Urinary bladder (tissue), 4 donors: ENCODE results near the gene EXOC4. TPM values are rescaled to one million over a fixed set of nuclear protein-coding genes. Genes with fewer than 3 reads are reported as not detected.
"Not testable (repeated sequence)": the region's sequence is repeated elsewhere in the genome, so short reads cannot be mapped to it uniquely, and the experiment has no call there.

Experiments used
- DNase-seq: peaks from one replicate; pipeline ENCODE4 v3.0.0-alpha.2; 2015; ENCODE audit errors: extremely low spot score
- H3K27ac ChIP-seq: one replicate; pipeline ENCODE4 v1.5.1; 2013; ENCODE audit warnings: low read depth, mild to moderate bottlenecking, moderate library complexity
- H3K36me3 ChIP-seq: one replicate; pipeline ENCODE4 v1.6.1; 2013; ENCODE audit warnings: mild to moderate bottlenecking, moderate library complexity; ENCODE audit not compliant: insufficient read depth
- H3K4me1 ChIP-seq: one replicate; pipeline ENCODE4 v1.6.1; 2013; ENCODE audit warnings: mild to moderate bottlenecking, moderate library complexity; ENCODE audit not compliant: insufficient read depth
- H3K4me3 ChIP-seq: one replicate; pipeline ENCODE4 v1.5.1; 2013; ENCODE audit warnings: low read depth, low read length
- WGBS: extraction: QIAGEN DNeasy Blood & Tissue Kit; methylation state at CpG from one replicate; pipeline ENCODE4 v1.1.7; 2013; 5-methylcytosine and 5-hydroxymethylcytosine counted together
- polyA plus RNA-seq: library from polyadenylated mRNA; stranded (reverse); fragments of 200-250 nt; gene quantifications from one replicate; pipeline ENCODE4 v1.2.3, GENCODE V29; 2013
- total RNA-seq: library from RNA; depleted of rRNA; stranded (reverse); fragments of >200 nt; gene quantifications from one replicate; pipeline ENCODE4 v1.2.3, GENCODE V29; 2014
- donor health status: healthy with polysubstance abuse.
- donor health status: healthy.

EXOC4 gene
- total and polyA plus RNA-seq, 2 donors, result 31.0 to 163 TPM

- WGBS, result 5% methylated on average over 7 of the region's 7 CpGs
- H3K27ac ChIP-seq, result no peak overlapping the region
- no peak for DNase-seq
Observed at GRCh38 chr7:133253519-133253875, 619 bp downstream of the EXOC4 start.

DNA sequence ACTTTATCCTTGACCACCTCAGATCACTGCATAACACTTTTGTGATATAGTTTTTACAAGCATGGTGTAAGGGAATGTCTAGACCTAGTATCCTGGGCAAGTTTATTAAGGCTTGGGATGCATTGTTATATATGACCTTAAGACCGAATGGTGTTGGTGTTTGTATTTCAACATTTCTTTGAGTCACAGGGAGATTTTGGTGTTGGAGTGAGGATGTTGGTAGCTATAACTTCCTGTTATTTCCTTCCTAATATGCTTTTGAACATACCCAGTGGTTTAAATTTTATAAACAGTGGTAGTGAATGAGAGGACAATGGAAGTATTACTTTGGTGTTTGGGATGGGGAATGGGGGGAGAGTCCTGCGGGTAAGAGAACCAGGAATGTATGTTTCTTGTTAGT, 2.6 kb downstream of the EXOC4 start:
- no peak for DNase-seq
- no peak overlapping the region for H3K27ac ChIP-seq
- H3K4me1 ChIP-seq, result no peaks in the 10 kb centered on the region
- WGBS, result 88% methylated on average over 2 of the region's 2 CpGs
- H3K36me3 ChIP-seq, result no peaks in the 10 kb centered on the region
- no peak overlapping the region for H3K4me3 ChIP-seq

More at GRCh38 chr7:133253519-133253875, 619 bp downstream of the EXOC4 start:
- Histone ChIP-seq H3K36me3 (no peaks in the 10 kb centered on the region), H3K4me3 (peak overlapping the region; percentile 95), H3K4me1 (no peaks in the 10 kb centered on the region)

GRCh38 chr7:133258174-133258573, 5.3 kb downstream of the EXOC4 start:
- no peak overlapping the region for H3K27ac ChIP-seq
- 85% methylated on average over 6 of the region's 6 CpGs for WGBS
- no peaks in the 10 kb centered on the region for H3K36me3 ChIP-seq
- DNase-seq, result no peak
- no peaks in the 10 kb centered on the region for H3K4me1 ChIP-seq
- H3K4me3 ChIP-seq, result no peak overlapping the region

GRCh38 chr7:133265821-133266220, 12.9 kb downstream of the EXOC4 start:
- H3K4me1 ChIP-seq, result no peaks in the 10 kb centered on the region
- H3K4me3 ChIP-seq, result no peak overlapping the region
- no peaks in the 10 kb centered on the region for H3K36me3 ChIP-seq
- no peak for DNase-seq
- no peak overlapping the region for H3K27ac ChIP-seq

DNA sequence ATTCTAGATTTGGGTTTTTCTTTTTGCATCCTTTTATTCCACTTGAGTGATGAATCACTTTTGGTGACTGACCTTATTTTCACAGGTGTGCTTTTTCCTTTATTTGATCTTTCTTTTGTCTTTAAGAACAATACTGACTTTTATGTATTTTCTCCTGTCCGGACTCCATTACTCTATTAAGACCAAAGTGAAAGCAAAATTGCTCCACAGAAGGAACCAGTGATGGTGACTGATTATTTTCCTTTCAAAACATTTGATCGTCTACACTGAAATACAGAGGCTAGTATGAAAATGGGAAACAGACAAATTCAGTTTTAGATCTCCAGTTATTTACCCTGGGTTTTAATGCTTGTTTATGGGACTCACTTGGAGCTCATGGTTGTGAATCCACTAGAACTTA, 15.5 kb downstream of the EXOC4 start:
- WGBS, result 78% methylated on average over 2 of the region's 2 CpGs
- no peak for DNase-seq
- H3K4me1 ChIP-seq, result no peaks in the 10 kb centered on the region
- no peak overlapping the region for H3K4me3 ChIP-seq
- H3K27ac ChIP-seq, result no peak overlapping the region
- H3K36me3 ChIP-seq, result no peaks in the 10 kb centered on the region

DNA sequence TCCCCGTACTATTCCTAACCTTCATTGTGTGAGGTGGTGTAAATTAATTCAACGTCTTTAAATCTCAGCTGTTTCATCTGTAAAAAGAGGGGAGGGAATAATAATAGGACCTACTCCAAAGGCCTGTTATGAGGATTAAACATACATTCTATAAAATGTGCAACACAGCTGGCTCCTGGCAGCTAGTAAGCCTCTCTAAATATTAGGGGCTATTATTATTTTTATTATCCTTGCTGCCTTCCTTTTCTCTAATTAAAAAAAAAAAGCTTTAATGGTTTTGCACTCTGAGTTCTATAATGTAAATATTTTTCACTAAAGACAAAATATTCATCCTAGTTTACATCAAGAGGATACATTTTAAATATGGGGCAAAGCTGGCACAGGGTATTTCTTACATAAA, 19.5 kb downstream of the EXOC4 start:
- no peak overlapping the region for H3K4me3 ChIP-seq
- H3K27ac ChIP-seq, result no peak overlapping the region
- 53% methylated on average over 2 of the region's 2 CpGs for WGBS
- no peaks in the 10 kb centered on the region for H3K4me1 ChIP-seq
- no peak for DNase-seq
- H3K36me3 ChIP-seq, result no peaks in the 10 kb centered on the region

DNA sequence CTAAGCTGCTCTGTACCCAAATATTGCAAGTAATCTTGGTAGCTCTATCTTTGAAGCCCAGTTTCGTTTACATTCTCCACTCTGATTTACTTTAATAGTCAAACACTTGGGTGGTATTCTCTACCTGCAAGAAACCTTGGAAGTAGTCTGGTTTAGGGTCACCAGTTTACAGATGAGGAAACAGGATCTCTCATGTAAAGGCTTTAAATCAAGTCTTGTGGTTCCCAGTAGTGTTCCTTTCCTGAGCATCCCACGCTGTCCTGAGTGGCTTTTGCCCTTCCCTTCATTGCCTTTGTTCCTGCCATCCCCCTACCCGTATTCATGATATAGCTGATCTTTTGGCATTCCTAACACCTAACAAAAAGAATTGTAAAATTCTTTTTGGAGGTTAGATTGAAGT, 20.3 kb downstream of the EXOC4 start:
- DNase-seq, result no peak
- 70% methylated on average over 3 of the region's 3 CpGs for WGBS
- H3K4me1 ChIP-seq, result no peaks in the 10 kb centered on the region
- no peaks in the 10 kb centered on the region for H3K36me3 ChIP-seq
- H3K27ac ChIP-seq, result no peak overlapping the region
- no peak overlapping the region for H3K4me3 ChIP-seq

- no peak overlapping the region for H3K27ac ChIP-seq
- no peaks in the 10 kb centered on the region for H3K36me3 ChIP-seq
- DNase-seq, result no peak
- no peak overlapping the region for H3K4me3 ChIP-seq
- no peaks in the 10 kb centered on the region for H3K4me1 ChIP-seq
- 100% methylated on average over 1 of the region's 1 CpG for WGBS
Observed at GRCh38 chr7:133274265-133274664, 21.4 kb downstream of the EXOC4 start.

DNA sequence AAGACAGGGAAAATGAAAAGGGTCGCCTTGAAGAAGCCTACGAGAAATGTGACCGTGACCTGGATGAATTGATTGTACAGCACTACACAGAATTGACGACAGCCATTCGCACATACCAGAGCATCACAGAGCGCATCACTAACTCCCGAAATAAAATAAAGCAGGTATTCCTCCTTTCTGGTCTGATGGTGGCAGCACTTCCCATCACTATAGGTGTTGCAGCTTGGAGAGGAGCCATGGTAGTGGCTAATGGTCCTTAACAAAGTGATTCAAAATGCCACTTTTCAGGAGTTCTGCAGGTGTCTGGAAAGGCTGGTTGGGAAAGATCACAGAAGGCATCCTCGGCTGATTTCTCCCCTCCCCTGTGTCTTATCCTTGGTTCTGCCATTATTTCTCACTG, 22.1 kb downstream of the EXOC4 start:
- H3K27ac ChIP-seq, result no peak overlapping the region
- H3K36me3 ChIP-seq, result no peaks in the 10 kb centered on the region
- H3K4me1 ChIP-seq, result no peaks in the 10 kb centered on the region
- WGBS, result 96% methylated on average over 8 of the region's 8 CpGs
- no peak overlapping the region for H3K4me3 ChIP-seq
- DNase-seq, result no peak

- H3K4me1 ChIP-seq, result no peaks in the 10 kb centered on the region
- WGBS, result 84% methylated on average over 3 of the region's 3 CpGs
- no peak for DNase-seq
- H3K36me3 ChIP-seq, result no peaks in the 10 kb centered on the region
- H3K27ac ChIP-seq, result no peak overlapping the region
- H3K4me3 ChIP-seq, result no peak overlapping the region
Observed at GRCh38 chr7:133275446-133276095, 22.7 kb downstream of the EXOC4 start.

DNA sequence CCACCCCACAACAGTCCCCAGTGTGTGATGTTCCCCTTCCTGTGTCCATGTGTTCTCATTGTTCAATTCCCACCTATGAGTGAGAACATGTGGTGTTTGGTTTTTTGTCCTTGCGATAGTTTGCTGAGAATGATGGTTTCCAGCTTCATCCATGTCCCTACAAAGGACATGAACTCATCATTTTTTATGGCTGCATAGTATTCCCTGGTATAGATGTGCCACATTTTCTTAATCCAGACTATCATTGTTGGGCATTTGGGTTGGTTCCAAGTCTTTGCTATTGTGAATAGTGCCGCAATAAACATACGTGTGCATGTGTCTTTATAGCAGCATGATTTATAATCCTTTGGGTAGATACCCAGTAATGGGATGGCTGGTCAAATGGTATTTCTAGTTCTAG, 26.1 kb downstream of the EXOC4 start:
- H3K27ac ChIP-seq, H3K4me3 ChIP-seq, DNase-seq, H3K4me1 ChIP-seq, H3K36me3 ChIP-seq: not testable (repeated sequence)
- 100% methylated on average over 2 of the region's 3 CpGs for WGBS

DNA sequence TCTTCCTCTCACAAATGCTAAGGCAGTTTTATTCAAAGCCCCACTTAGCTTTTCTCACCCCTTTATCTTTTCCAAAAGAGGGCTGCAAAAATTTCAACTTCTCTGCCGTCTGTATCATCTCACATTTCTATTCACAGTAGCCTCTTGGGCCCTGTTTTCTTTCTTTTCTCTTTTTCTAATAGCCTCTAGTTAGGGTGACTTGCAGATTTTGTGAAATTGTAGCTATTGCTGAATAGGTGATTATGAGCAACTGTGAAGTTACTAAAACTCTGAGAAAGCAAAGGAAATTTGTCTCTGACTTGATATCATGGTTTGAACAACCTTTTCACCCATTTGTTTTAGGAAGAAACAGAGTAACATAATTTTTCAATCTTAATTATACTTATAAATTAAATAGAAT, 29.2 kb downstream of the EXOC4 start:
- WGBS, result 83% methylated on average over 1 of the region's 1 CpG
- Histone ChIP-seq H3K36me3 (peaks cover 3% of the 10 kb centered on the region), H3K27ac (no peak overlapping the region), H3K4me3 (no peak overlapping the region), H3K4me1 (no peaks in the 10 kb centered on the region)
- DNase-seq, result no peak

- H3K4me1 ChIP-seq, result no peaks in the 10 kb centered on the region
- WGBS, result 88% methylated on average over 2 of the region's 2 CpGs
- no peak for DNase-seq
- peaks cover 3% of the 10 kb centered on the region for H3K36me3 ChIP-seq
- H3K4me3 ChIP-seq, result no peak overlapping the region
- H3K27ac ChIP-seq, result no peak overlapping the region
Observed at GRCh38 chr7:133284092-133284491, 31.2 kb downstream of the EXOC4 start.

DNA sequence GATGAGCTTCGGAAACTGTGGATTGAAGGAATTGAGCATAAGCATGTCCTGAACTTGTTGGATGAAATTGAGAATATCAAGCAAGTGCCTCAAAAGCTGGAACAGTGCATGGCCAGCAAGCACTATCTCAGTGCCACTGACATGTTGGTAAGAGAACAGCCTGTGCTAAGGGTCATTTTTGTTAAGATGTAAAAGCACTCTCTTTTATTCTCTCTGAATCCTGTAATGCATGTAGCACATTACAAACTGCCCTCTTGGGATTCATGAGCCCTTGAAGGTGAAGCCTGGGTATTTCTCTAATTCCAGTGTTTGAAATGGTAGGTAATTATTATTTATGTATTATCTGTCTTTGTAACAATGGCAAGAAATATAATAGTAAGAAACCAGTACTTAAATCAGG, 36.1 kb downstream of the EXOC4 start:
- 99% methylated on average over 1 of the region's 1 CpG for WGBS
- H3K36me3 ChIP-seq, result no peaks in the 10 kb centered on the region
- H3K4me3 ChIP-seq, result no peak overlapping the region
- no peak for DNase-seq
- H3K27ac ChIP-seq, result no peak overlapping the region
- no peaks in the 10 kb centered on the region for H3K4me1 ChIP-seq

GRCh38 chr7:133290041-133290440, 37.2 kb downstream of the EXOC4 start:
- Histone ChIP-seq H3K27ac (no peak overlapping the region), H3K36me3 (no peaks in the 10 kb centered on the region), H3K4me3 (no peak overlapping the region), H3K4me1 (no peaks in the 10 kb centered on the region)
- DNase-seq, result no peak
- 95% methylated on average over 1 of the region's 1 CpG for WGBS
